HepG2 (cell line): Measurements from ENCODE around the gene SRSF6. TPM values are rescaled to one million over a fixed set of nuclear protein-coding genes. Genes with fewer than 3 reads are reported as not detected.

Source experiments
- BORCS8-MEF2B ChIP-seq: sonication (generic); formaldehyde crosslinking; IDR thresholded peaks from 2 replicates; pipeline ENCODE4 v1.8.0; 2022; ENCODE audit warnings: mild to moderate bottlenecking, missing genetic modification reagents
- ELF3 ChIP-seq: IDR thresholded peaks from 2 replicates; pipeline ENCODE4 v1.6.1; 2016; ENCODE audit warnings: missing genetic modification reagents, missing compliant biosample characterization
- ELF4 ChIP-seq: sonication (generic); formaldehyde crosslinking; IDR thresholded peaks from 2 replicates; pipeline ENCODE4 v1.5.0; 2020; ENCODE audit warnings: missing genetic modification reagents, mild to moderate bottlenecking, moderate library complexity, borderline replicate concordance
- FOXP4 ChIP-seq: sonication (generic); formaldehyde crosslinking; IDR thresholded peaks from 2 replicates; pipeline ENCODE4 v1.4.0; 2020; ENCODE audit warnings: missing genetic modification reagents
- GTF3A ChIP-seq: sonication (generic); formaldehyde crosslinking; conservative IDR thresholded peaks from 2 replicates; pipeline ENCODE4 v1.4.0; 2020; ENCODE audit warnings: mild to moderate bottlenecking, missing genetic modification reagents
- HNRNPLL ChIP-seq: fragments of 200-400 bp; formaldehyde crosslinking; IDR thresholded peaks from 2 replicates; pipeline ENCODE4 v1.6.1; 2017; ENCODE audit warnings: mild to moderate bottlenecking, low read depth, low read length; ENCODE audit not compliant: poor library complexity, severe bottlenecking
- HNRNPUL1 ChIP-seq: fragments of 200-400 bp; formaldehyde crosslinking; IDR thresholded peaks from 2 replicates; pipeline ENCODE4 v1.6.1; 2017; ENCODE audit warnings: low read depth, mild to moderate bottlenecking, low read length, moderate library complexity
- KDM5A ChIP-seq: fragments of 200-600 bp; sonication (generic); IDR thresholded peaks from 2 replicates; pipeline ENCODE4 v1.7.0; 2018; ENCODE audit warnings: antibody characterized with exemption, mild to moderate bottlenecking, low read length, borderline replicate concordance
- KMT2A ChIP-seq: sonication (generic); formaldehyde crosslinking; IDR thresholded peaks from 2 replicates; pipeline ENCODE4 v1.4.0; 2020; ENCODE audit warnings: missing genetic modification reagents
- MNT ChIP-seq: fragments of 450-650 bp; IDR thresholded peaks from 2 replicates; pipeline ENCODE4 v1.6.1; 2016
- NPAS2 ChIP-seq: sonication (generic); formaldehyde crosslinking; IDR thresholded peaks from 2 replicates; pipeline ENCODE4 v1.8.0; 2022; ENCODE audit warnings: mild to moderate bottlenecking, missing genetic modification reagents, borderline replicate concordance
- NR2F2 ChIP-seq: IDR thresholded peaks from 2 replicates; pipeline ENCODE4 v1.6.1; 2012; ENCODE audit warnings: low read depth, inconsistent platforms, borderline replicate concordance
- NR3C1 ChIP-seq: sonication (generic); formaldehyde crosslinking; IDR thresholded peaks from 2 replicates; pipeline ENCODE4 v1.4.0; 2020; ENCODE audit warnings: missing genetic modification reagents
- PAWR ChIP-seq: sonication (generic); formaldehyde crosslinking; IDR thresholded peaks from 2 replicates; pipeline ENCODE4 v1.4.0; 2020; ENCODE audit warnings: missing genetic modification reagents, mild to moderate bottlenecking, borderline replicate concordance
- ZHX1 ChIP-seq: sonication (generic); formaldehyde crosslinking; IDR thresholded peaks from 2 replicates; pipeline ENCODE4 v1.8.1; 2022; ENCODE audit warnings: low read depth, mild to moderate bottlenecking, missing genetic modification reagents
- ZNF263 ChIP-seq: sonication (generic); formaldehyde crosslinking; IDR thresholded peaks from 2 replicates; pipeline ENCODE4 v1.4.0; 2020; ENCODE audit warnings: missing genetic modification reagents
- ZNF562 ChIP-seq: sonication (generic); formaldehyde crosslinking; IDR thresholded peaks from 2 replicates; pipeline ENCODE4 v1.8.0; 2022; ENCODE audit warnings: missing genetic modification reagents, borderline replicate concordance
- ZNF580 ChIP-seq: IDR thresholded peaks from 2 replicates; pipeline ENCODE4 v1.6.1; 2016; ENCODE audit warnings: low read depth, borderline replicate concordance
- polyA plus RNA-seq, 8 experiments: library from polyadenylated mRNA; depleted of rRNA in 3 of 8; stranded (reverse) in 7 of 8; unstranded in 1 of 8; fragments of >200 nt; fragmentation: Illumina TruSeq in 4 of 8; extraction: Trizol in 4 of 8; gene quantifications; 2 replicates each; pipeline versions ENCODE4 v1.2.1 to v1.2.3, GENCODE V29; 2011 to 2016; ENCODE audit warnings: low read depth in 4 of 8, missing spikeins in 1 of 8, mixed read lengths in 1 of 8; ENCODE audit not compliant: insufficient read depth in 1 of 8
- total RNA-seq, 5 experiments: library from RNA; depleted of rRNA; stranded (reverse); fragments of >200 nt; fragmentation: Illumina TruSeq; extraction: Trizol; gene quantifications; 2 replicates each; pipeline ENCODE4 v1.2.3, GENCODE V29; 2016; ENCODE audit warnings: low read depth in 1 of 5
- TF ChIP-seq, protein P1 (sequence below): sonication (generic); formaldehyde crosslinking; IDR thresholded peaks from 2 replicates; pipeline ENCODE4 v1.5.0; 2020; ENCODE audit warnings: missing genetic modification reagents
- TF ChIP-seq, protein P2 (sequence below): sonication (generic); formaldehyde crosslinking; IDR thresholded peaks from 2 replicates; pipeline ENCODE4 v1.4.0; 2020; ENCODE audit warnings: missing genetic modification reagents, low read depth, mild to moderate bottlenecking, borderline replicate concordance

SRSF6 gene
- total and polyA plus RNA-seq, 2 of the 13 experiments (the other 11 are each of a cell fraction or from before 2014, with no cell fraction given), result 156 to 194 TPM

GRCh38 chr20:43459022-43459942, 1.6 kb downstream of the SRSF6 start (continued):
- TF ChIP-seq ZHX1 (0 out of 2 replicates have a peak, but pooled peaks have one; percentile 27), HNRNPLL (no peak), KMT2A (CRISPR knock-in tag) (no peak), ELF3 (no peak), ELF4 (CRISPR knock-in tag) (no peak), ZNF263 (no peak), ZNF562 (no peak), BORCS8-MEF2B (no peak), HNRNPUL1 (no peak), ZNF580 (CRISPR knock-in tag) (peak; percentile 63; the same call in 1 of the 2 replicates), NR2F2 (peak; percentile 86), PAWR (CRISPR knock-in tag) (no peak), KDM5A (no peak), NPAS2 (no peak), FOXP4 (CRISPR knock-in tag) (no peak), NR3C1 (CRISPR knock-in tag) (no peak), GTF3A (CRISPR knock-in tag) (no peak), MNT (no peak)
- TF ChIP-seq, protein P1, sequence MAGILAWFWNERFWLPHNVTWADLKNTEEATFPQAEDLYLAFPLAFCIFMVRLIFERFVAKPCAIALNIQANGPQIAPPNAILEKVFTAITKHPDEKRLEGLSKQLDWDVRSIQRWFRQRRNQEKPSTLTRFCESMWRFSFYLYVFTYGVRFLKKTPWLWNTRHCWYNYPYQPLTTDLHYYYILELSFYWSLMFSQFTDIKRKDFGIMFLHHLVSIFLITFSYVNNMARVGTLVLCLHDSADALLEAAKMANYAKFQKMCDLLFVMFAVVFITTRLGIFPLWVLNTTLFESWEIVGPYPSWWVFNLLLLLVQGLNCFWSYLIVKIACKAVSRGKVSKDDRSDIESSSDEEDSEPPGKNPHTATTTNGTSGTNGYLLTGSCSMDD (CRISPR knock-in tag), result no peak
- TF ChIP-seq, protein P2, sequence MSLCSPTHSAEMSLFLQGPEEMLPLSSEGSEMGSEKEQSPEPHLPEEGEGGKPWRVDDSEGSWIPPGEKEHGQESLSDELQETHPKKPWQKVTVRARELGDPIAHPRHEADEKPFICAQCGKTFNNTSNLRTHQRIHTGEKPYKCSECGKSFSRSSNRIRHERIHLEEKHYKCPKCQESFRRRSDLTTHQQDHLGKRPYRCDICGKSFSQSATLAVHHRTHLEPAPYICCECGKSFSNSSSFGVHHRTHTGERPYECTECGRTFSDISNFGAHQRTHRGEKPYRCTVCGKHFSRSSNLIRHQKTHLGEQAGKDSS (CRISPR knock-in tag), result no peak
